GM12892 (cell line): ENCODE data around the gene PI4K2B.
"Not testable (repeated sequence)": the region's sequence is repeated elsewhere in the genome, so short reads cannot be mapped to it uniquely, and the experiment has no call there.

Experiments
- DNase-seq: peaks from one replicate; pipeline ENCODE4 v3.0.0; 2011; ENCODE audit not compliant: insufficient read length
- FAIRE-seq: peaks from 2 replicates; lab custom pipeline; 2011; peaks lifted over from hg19 to GRCh38; lab: Jason Lieb, UNC
- POLR2A ChIP-seq: IDR thresholded peaks from 2 replicates; pipeline ENCODE4 v1.6.1; 2011; ENCODE audit warnings: low read depth, low read length, control low read depth
- POLR2AphosphoS5 ChIP-seq: IDR thresholded peaks from 2 replicates; pipeline ENCODE4 v1.6.1; 2011; ENCODE audit warnings: low read depth, low read length, control low read depth
- TAF1 ChIP-seq: IDR thresholded peaks from 2 replicates; pipeline ENCODE4 v1.6.1; 2011; ENCODE audit warnings: low read depth, mild to moderate bottlenecking, control low read depth, low read length, borderline replicate concordance

PI4K2B gene

GRCh38 chr4:25223802-25224375, 9.9 kb upstream of the PI4K2B start:
- DNase-seq, result no peak
- FAIRE-seq, result no peak
- TF ChIP-seq TAF1, result no peak
- TF ChIP-seq POLR2AphosphoS5, result no peak
- TF ChIP-seq POLR2A, result no peak

GRCh38 chr4:25229804-25230203, 4.0 kb upstream of the PI4K2B start:
- FAIRE-seq, result peak; percentile 5
- TF ChIP-seq TAF1, result no peak
- no peak for TF ChIP-seq POLR2AphosphoS5
- no peak for TF ChIP-seq POLR2A
- DNase-seq, result no peak

- no peak for FAIRE-seq
- TF ChIP-seq POLR2A (no peak), POLR2AphosphoS5 (no peak), TAF1 (no peak)
- no peak for DNase-seq
Observed at GRCh38 chr4:25233194-25233593, 639 bp upstream of the PI4K2B start.

GRCh38 chr4:25234390-25235370, 847 bp downstream of the PI4K2B start:
- FAIRE-seq (no peak), DNase-seq (peak; percentile 31)
- TF ChIP-seq TAF1 (0 out of 2 replicates have a peak, but pooled peaks have one; percentile 15), POLR2AphosphoS5 (no peak; the same call in 1 of the 2 replicates)

GRCh38 chr4:25235401-25235800, 1.6 kb downstream of the PI4K2B start:
- DNase-seq (no peak), FAIRE-seq (peak; percentile 79)
- TF ChIP-seq TAF1, result no peak
- TF ChIP-seq POLR2AphosphoS5, result no peak
- TF ChIP-seq POLR2A, result no peak

- not testable (repeated sequence) for DNase-seq, FAIRE-seq
Observed at GRCh38 chr4:25236030-25236429, 2.2 kb downstream of the PI4K2B start.

GRCh38 chr4:25236971-25237370, 3.1 kb downstream of the PI4K2B start:
- TF ChIP-seq TAF1, result no peak
- no peak for TF ChIP-seq POLR2A
- TF ChIP-seq POLR2AphosphoS5, result no peak
- FAIRE-seq (peak; percentile 5), DNase-seq (no peak)

- TF ChIP-seq TAF1 (no peak), POLR2AphosphoS5 (no peak), POLR2A (no peak)
- FAIRE-seq (no peak), DNase-seq (no peak)
Observed at GRCh38 chr4:25238052-25238451, 4.2 kb downstream of the PI4K2B start.

- FAIRE-seq, DNase-seq: not testable (repeated sequence)
Observed at GRCh38 chr4:25239528-25239927, 5.7 kb downstream of the PI4K2B start.

- not testable (repeated sequence) for DNase-seq
- peak; percentile 64 for FAIRE-seq
Observed at GRCh38 chr4:25240754-25241210, 6.9 kb downstream of the PI4K2B start.

- DNase-seq, FAIRE-seq: not testable (repeated sequence)
Observed at GRCh38 chr4:25242195-25242594, 8.4 kb downstream of the PI4K2B start.

- DNase-seq, result no peak
- TF ChIP-seq POLR2A (no peak), POLR2AphosphoS5 (no peak), TAF1 (no peak)
- no peak for FAIRE-seq
Observed at GRCh38 chr4:25245181-25245580, 11.3 kb downstream of the PI4K2B start.
